ENCODE results near the gene CCDC92B. TPM values are rescaled to one million over a fixed set of nuclear protein-coding genes. Genes with fewer than 3 reads are reported as not detected.

Gene CCDC92B
- polyA plus RNA-seq, 1 donor from 2014 or later, result 0.32 TPM

DNA sequence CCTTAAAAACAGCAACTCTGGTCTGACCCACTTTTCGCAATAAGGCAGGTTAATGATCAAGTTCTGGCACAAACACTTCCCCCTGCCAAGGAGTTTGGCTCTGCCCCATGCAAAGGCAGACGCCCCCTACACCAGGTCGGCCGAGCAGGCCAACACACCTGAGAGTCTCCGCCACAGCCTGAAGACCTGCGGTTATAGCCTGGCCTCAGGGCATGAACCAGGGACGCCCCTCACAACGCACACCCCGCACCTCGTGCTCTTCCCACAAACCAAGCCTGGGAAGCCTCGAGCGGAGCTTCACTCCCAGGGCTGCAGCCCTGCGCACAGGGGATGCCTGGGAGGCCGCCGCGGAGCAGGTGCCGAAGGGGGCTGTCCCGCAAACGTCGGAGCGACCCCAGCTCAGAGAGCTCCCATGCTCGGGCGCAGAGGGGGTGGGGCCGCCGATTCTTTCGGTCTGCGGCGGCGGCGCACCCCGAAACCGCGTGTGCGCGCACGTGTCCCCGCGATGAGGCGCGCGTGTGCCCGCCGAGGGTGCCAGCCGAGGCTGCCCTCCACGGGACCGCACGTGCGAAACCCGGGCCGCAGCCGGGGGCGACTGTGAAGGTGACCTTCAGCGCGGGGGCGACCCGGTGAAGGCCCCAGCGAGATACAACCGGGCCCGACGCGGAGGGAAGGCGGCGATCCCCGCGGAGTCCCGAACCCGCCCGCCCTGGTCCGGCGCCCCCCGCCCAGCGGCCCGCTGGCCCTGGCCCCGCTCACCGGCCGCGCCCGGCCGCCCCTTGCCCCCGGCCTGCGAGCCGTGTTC lies 38.4 kb downstream of the CCDC92B start:
- H3K27ac ChIP-seq (ENCODE audit: low read length), result no peak overlapping the region
- peaks cover 2% of the 10 kb centered on the region for H3K79me2 ChIP-seq (replicated peaks; ENCODE audit: insufficient read depth, low read length)
- H3K4me2 ChIP-seq (ENCODE audit: low read length), result peak overlapping the region; percentile 68
- no peak for TF ChIP-seq TAF1 (IDR thresholded peaks at IDR 0.05; ENCODE audit: low read depth)
- TF ChIP-seq, protein P1, sequence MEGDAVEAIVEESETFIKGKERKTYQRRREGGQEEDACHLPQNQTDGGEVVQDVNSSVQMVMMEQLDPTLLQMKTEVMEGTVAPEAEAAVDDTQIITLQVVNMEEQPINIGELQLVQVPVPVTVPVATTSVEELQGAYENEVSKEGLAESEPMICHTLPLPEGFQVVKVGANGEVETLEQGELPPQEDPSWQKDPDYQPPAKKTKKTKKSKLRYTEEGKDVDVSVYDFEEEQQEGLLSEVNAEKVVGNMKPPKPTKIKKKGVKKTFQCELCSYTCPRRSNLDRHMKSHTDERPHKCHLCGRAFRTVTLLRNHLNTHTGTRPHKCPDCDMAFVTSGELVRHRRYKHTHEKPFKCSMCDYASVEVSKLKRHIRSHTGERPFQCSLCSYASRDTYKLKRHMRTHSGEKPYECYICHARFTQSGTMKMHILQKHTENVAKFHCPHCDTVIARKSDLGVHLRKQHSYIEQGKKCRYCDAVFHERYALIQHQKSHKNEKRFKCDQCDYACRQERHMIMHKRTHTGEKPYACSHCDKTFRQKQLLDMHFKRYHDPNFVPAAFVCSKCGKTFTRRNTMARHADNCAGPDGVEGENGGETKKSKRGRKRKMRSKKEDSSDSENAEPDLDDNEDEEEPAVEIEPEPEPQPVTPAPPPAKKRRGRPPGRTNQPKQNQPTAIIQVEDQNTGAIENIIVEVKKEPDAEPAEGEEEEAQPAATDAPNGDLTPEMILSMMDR (IDR thresholded peaks at IDR 0.05; ENCODE audit: poor library complexity, severe bottlenecking), result no peak
- peak; percentile 30 for TF ChIP-seq SMC3 (conservative IDR thresholded peaks at IDR 0.05; ENCODE audit: poor library complexity)
- TF ChIP-seq, protein P2, sequence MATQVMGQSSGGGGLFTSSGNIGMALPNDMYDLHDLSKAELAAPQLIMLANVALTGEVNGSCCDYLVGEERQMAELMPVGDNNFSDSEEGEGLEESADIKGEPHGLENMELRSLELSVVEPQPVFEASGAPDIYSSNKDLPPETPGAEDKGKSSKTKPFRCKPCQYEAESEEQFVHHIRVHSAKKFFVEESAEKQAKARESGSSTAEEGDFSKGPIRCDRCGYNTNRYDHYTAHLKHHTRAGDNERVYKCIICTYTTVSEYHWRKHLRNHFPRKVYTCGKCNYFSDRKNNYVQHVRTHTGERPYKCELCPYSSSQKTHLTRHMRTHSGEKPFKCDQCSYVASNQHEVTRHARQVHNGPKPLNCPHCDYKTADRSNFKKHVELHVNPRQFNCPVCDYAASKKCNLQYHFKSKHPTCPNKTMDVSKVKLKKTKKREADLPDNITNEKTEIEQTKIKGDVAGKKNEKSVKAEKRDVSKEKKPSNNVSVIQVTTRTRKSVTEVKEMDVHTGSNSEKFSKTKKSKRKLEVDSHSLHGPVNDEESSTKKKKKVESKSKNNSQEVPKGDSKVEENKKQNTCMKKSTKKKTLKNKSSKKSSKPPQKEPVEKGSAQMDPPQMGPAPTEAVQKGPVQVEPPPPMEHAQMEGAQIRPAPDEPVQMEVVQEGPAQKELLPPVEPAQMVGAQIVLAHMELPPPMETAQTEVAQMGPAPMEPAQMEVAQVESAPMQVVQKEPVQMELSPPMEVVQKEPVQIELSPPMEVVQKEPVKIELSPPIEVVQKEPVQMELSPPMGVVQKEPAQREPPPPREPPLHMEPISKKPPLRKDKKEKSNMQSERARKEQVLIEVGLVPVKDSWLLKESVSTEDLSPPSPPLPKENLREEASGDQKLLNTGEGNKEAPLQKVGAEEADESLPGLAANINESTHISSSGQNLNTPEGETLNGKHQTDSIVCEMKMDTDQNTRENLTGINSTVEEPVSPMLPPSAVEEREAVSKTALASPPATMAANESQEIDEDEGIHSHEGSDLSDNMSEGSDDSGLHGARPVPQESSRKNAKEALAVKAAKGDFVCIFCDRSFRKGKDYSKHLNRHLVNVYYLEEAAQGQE (IDR thresholded peaks at IDR 0.05; ENCODE audit: borderline replicate concordance), result no peak
- TF ChIP-seq MXI1 (conservative IDR thresholded peaks at IDR 0.05; ENCODE audit: poor library complexity, severe bottlenecking), result peak; percentile 94
- TF ChIP-seq EP300 (conservative IDR thresholded peaks at IDR 0.05; ENCODE audit: poor library complexity, severe bottlenecking), result no peak
- TF ChIP-seq RAD21 (conservative IDR thresholded peaks at IDR 0.05), result no peak
- no peak for TF ChIP-seq EZH2 (IDR thresholded peaks at IDR 0.05; ENCODE audit: borderline replicate concordance, insufficient read depth, low read length, poor library complexity, severe bottlenecking)
- no peak for TF ChIP-seq POLR2AphosphoS5 (IDR thresholded peaks at IDR 0.05)
- H3K4me3 ChIP-seq (ENCODE audit: low read length), result peak overlapping the region; percentile 84
- no peaks in the 10 kb centered on the region for H3K9me2 ChIP-seq (ENCODE audit: insufficient read depth, low read length)
- no peaks in the 10 kb centered on the region for H4K20me1 ChIP-seq (ENCODE audit: insufficient read depth)
- H3K27me3 ChIP-seq (ENCODE audit: insufficient read depth, low read depth, low read length), result no peaks in the 10 kb centered on the region
- no peaks in the 10 kb centered on the region for H3F3A ChIP-seq (ENCODE audit: insufficient read depth, low read length, poor library complexity, severe bottlenecking)
- no peaks in the 10 kb centered on the region for H3K36me3 ChIP-seq (ENCODE audit: insufficient read depth, low read length)
- no peak overlapping the region for H2AFZ ChIP-seq (ENCODE audit: low read depth, low read length)
- no peaks in the 10 kb centered on the region for H3K9me3 ChIP-seq (ENCODE audit: low read length)
- peak overlapping the region; percentile 62 for H3K9ac ChIP-seq (ENCODE audit: low read length)

DNA sequence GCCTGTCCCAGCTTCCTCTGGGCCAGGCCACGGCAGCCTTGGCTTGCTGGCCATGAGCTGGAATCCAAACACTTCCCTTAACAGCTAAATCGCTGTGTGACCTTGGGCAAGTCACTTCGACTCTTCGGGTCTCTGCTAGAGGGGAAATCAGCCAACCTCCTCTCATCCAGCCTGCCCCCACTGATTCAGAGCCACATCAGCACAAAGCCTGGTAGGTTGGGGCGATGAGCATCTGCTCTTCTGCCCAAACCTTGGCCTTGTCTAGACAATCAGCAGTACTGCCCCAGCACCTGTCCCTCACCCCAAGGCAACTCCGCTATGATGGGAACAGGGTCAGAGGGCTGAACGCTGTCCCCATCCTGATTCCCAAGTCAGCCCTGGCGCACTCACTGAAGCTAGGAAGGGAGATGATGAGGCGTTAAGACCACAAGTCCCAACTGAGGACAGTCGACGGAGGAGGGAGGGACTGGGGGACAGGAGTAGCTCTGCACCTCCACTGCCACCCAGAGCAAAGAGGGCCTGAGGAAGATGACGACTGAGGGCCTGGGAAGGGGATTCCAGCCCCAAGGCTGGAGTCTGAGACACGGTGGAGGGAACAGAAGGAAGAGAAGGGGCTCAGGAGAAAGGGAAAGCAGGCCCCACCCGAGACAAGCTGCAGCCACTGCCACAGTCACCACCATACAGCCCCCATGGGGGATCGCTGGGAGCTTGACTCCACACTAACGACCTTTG lies 39.2 kb downstream of the CCDC92B start:
- TF ChIP-seq SMC3 (conservative IDR thresholded peaks at IDR 0.05; ENCODE audit: poor library complexity) (no peak), MXI1 (conservative IDR thresholded peaks at IDR 0.05; ENCODE audit: poor library complexity, severe bottlenecking) (no peak), TAF1 (IDR thresholded peaks at IDR 0.05; ENCODE audit: low read depth) (no peak)
- TF ChIP-seq, protein P2 (IDR thresholded peaks at IDR 0.05; ENCODE audit: borderline replicate concordance), result no peak
- H3K79me2 ChIP-seq (replicated peaks; ENCODE audit: insufficient read depth, low read length), result peaks cover 2% of the 10 kb centered on the region
- H3K36me3 ChIP-seq (ENCODE audit: insufficient read depth, low read length), result no peaks in the 10 kb centered on the region
- H3K9ac ChIP-seq (ENCODE audit: low read length), result peak overlapping the region; percentile 62
- H4K20me1 ChIP-seq (ENCODE audit: insufficient read depth), result no peaks in the 10 kb centered on the region
- no peaks in the 10 kb centered on the region for H3K27me3 ChIP-seq (ENCODE audit: insufficient read depth, low read depth, low read length)
- H2AFZ ChIP-seq (ENCODE audit: low read depth, low read length), result no peak overlapping the region
- no peaks in the 10 kb centered on the region for H3K9me3 ChIP-seq (ENCODE audit: low read length)
- H3K9me2 ChIP-seq (ENCODE audit: insufficient read depth, low read length), result no peaks in the 10 kb centered on the region
- peak overlapping the region; percentile 84 for H3K4me3 ChIP-seq (ENCODE audit: low read length)
- peak overlapping the region; percentile 68 for H3K4me2 ChIP-seq (ENCODE audit: low read length)
- H3F3A ChIP-seq (ENCODE audit: insufficient read depth, low read length, poor library complexity, severe bottlenecking), result no peaks in the 10 kb centered on the region
- H3K27ac ChIP-seq (ENCODE audit: low read length), result no peak overlapping the region
